Suprapubic skin (tissue), 4 donors: Measurements from ENCODE around the gene ETV6.

Source experiments
- CTCF ChIP-seq, 2 donors: fragments of 200-600 bp in 1 of 2; fragments of 450-650 bp in 1 of 2; sonication (generic) in 1 of 2; IDR thresholded peaks; one replicate each; pipeline ENCODE4 v1.5.1; 2016 to 2019; ENCODE audit warnings: antibody characterized with exemption in 2 of 2, mild to moderate bottlenecking in 1 of 2, moderate library complexity in 1 of 2
- EP300 ChIP-seq: sonication (generic); formaldehyde crosslinking; IDR thresholded peaks from one replicate; pipeline ENCODE4 v1.6.1; 2017; ENCODE audit warnings: antibody characterized with exemption
- POLR2AphosphoS5 ChIP-seq, 3 donors: sonication (generic); formaldehyde crosslinking; IDR thresholded peaks; one replicate each; pipeline ENCODE4 v1.6.1; 2017; ENCODE audit warnings: antibody characterized with exemption in 3 of 3

GRCh38 chr12:11600199-11600598 lies 49.3 kb upstream of the ETV6 start:
- TF ChIP-seq CTCF (IDR thresholded peaks at IDR 0.05) (no peak), EP300 (no peak), POLR2AphosphoS5 (IDR thresholded peaks at IDR 0.05) (no peak)
